Motor neuron (in vitro differentiated cells): ENCODE results near the gene ADGRG4. TPM values are rescaled to one million over a fixed set of nuclear protein-coding genes. Genes with fewer than 3 reads are reported as not detected.

Experiments used
- ATAC-seq, 8 experiments: fragments of 200-7000 bp; cut with Tn5 transposase; replicated peaks in 6 of 8; 2 replicates each; pipeline ENCODE4 v1.8.0; 2021; ENCODE audit warnings: mild to moderate bottlenecking in 8 of 8, moderate library complexity in 8 of 8
- H3K27ac ChIP-seq, 2 donors: fragments of 250-450 bp; sonication (Bioruptor Pico); 2 replicates each; pipeline ENCODE4 v1.9.0; 2021; ENCODE audit warnings: antibody characterized with exemption in 2 of 2, mild to moderate bottlenecking in 2 of 2, moderate library complexity in 1 of 2
- H3K4me1 ChIP-seq, 2 donors: fragments of 250-450 bp; sonication (Bioruptor Pico); replicated peaks in 1 of 2; 2 replicates each; pipeline ENCODE4 v1.6.1; 2021; ENCODE audit warnings: antibody characterized with exemption in 2 of 2, mild to moderate bottlenecking in 2 of 2, moderate library complexity in 1 of 2
- H3K4me3 ChIP-seq, 5 donors: fragments of 250-450 bp; sonication (Bioruptor Pico); 2 replicates each; pipeline ENCODE4 v1.9.0; 2021; ENCODE audit warnings: antibody characterized with exemption in 5 of 5, mild to moderate bottlenecking in 5 of 5, moderate library complexity in 4 of 5
- WGBS, 10 experiments: fragments of 450-650 bp; shearing (Covaris generic); methylation state at CpG; one replicate each; pipeline ENCODE4 v1.0.0; 2022; 5-methylcytosine and 5-hydroxymethylcytosine counted together
- in situ Hi-C, 9 experiments: fragments of 400-800 bp; cut with MboI; loops; one replicate each; pipeline ENCODE4 v1.15.0; 2021; ENCODE audit warnings: low sequenced_read_pairs in 9 of 9, low pct_unique_long_range_greater_than_20kb in 2 of 9; ENCODE audit not compliant: unreplicated experiment in 9 of 9
- total RNA-seq, 8 experiments: library from RNA; unstranded; fragments of 300-600 nt; gene quantifications; 2 replicates each; pipeline versions ENCODE4 v1.2.3 to v1.2.4, GENCODE V29; 2022

The ADGRG4 gene
- total RNA-seq, 8 experiments from 2014 or later = under 0.01 to 0.17 (median 0.04) TPM; not detected in 1

DNA sequence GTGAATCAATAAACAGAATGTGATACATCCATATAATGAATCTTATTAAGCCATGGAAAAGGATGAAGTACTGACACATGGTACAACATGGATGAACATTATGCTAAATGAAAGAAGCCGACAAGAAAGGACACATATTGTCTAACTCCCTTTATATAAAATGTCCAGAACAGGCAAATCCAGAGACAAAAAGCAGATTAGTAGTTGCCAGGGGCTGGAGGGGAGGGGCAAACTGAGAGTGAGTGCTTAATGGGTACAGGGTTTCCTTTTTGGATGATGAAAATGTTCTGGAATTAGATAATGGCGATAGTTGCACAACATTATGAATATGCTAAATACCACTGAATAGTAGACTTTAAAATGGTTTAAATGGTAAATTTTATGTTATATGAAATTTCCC, 17.4 kb downstream of the ADGRG4 start:
- in situ Hi-C loops = no loop called here
- H3K4me1 ChIP-seq = peaks cover 0 to 19% of the 10 kb centered on the region in 2 donors
- H3K4me3 ChIP-seq = no peak overlapping the region
- 0 to 100% (median 74%) methylated on average over 1 to 2 of the region's 2 CpGs; no CpG with 5 or more reads in 5 of the 10 experiments for WGBS, 10 experiments
- ATAC-seq = no peak
- H3K27ac ChIP-seq = no peak overlapping the region

DNA sequence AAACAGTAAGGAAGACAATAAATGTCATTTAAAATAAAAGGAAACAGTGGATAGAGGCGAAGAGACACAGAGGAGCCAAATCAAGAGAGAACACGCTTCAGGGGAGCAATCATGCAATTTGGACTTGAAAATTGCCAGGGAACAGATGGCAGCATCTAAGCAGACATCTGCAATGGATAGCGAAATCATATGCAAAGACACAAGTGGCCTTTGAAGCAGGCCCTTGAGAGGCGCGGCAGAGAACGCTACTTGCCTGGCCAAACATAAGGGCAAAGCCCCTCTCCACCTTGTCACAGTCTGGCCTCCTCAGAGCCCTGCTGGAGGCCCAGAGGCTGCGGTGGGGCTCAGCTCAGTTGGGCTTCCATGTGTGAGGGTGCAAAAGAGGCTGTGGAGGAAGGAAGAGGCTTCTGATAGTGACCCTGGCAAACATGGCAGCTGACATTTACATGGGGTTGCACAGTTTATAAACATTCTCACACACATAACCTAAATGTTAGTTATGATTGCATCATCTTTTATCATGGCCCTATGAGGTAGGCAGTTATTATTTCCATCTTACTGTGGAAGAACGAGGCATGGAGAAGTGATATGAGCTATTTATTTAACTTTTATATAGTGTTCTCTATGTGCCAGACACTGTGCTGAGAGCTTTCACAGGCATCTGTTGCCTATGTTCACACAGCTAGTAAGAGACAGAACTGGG, 18.3 kb downstream of the ADGRG4 start:
- no peak for ATAC-seq
- in situ Hi-C loops = no loop called here
- peaks cover 0 to 19% of the 10 kb centered on the region in 2 donors for H3K4me1 ChIP-seq
- no peak overlapping the region for H3K27ac ChIP-seq
- WGBS, 10 experiments = 52 to 100% (median 80%) methylated on average over 1 to 7 of the region's 8 CpGs; no CpG with 5 or more reads in 3 of the 10 experiments
- no peak overlapping the region for H3K4me3 ChIP-seq

DNA sequence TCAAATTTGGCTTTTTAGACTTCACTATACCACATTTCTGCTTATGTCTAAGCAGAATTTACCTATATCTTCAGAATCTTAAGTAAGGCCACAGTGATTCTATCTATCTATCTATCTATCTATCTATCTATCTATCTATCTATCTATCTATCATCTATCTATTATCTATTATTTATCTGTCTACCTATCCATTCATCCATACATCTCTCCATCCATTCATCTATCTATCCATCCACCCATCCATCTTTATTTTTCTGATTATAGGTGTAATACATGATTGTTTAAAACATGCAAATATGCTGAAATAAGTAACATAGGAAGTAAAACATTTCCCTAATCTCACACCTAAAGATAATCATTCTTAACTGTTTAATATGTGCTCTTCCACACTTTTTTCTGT, 18.8 kb downstream of the ADGRG4 start:
- Histone ChIP-seq H3K27ac (no peak overlapping the region), H3K4me3 (no peak overlapping the region), H3K4me1 (peaks cover 0 to 19% of the 10 kb centered on the region in 2 donors)
- in situ Hi-C loops = no loop called here
- no peak for ATAC-seq

DNA sequence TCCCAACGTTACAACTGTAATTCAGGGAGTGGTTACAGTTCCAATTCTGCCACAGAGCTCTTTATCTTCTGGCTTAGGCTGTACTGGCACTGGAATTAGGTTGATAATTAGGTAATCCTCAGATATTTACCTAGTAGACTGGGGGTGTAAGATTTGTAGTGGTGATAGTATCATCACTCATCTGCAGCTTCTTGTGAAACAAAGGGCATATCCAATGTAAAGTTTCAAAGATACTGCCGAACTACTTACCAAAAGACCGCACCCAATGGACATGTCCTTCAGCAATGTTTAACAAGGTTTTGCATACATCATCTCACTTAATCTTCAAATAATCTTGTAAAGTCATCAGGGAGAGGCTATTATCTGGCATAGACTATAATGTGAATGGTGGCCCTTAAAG, 20.8 kb downstream of the ADGRG4 start:
- WGBS, 10 experiments = 0 to 100% methylated on average over 1 of the region's 3 CpGs; no CpG with 5 or more reads in 8 of the 10 experiments
- no peak overlapping the region for H3K4me3 ChIP-seq
- no peak overlapping the region for H3K27ac ChIP-seq
- no peak for ATAC-seq
- in situ Hi-C loops = no loop called here
- H3K4me1 ChIP-seq = peaks cover 0 to 19% of the 10 kb centered on the region in 2 donors

DNA sequence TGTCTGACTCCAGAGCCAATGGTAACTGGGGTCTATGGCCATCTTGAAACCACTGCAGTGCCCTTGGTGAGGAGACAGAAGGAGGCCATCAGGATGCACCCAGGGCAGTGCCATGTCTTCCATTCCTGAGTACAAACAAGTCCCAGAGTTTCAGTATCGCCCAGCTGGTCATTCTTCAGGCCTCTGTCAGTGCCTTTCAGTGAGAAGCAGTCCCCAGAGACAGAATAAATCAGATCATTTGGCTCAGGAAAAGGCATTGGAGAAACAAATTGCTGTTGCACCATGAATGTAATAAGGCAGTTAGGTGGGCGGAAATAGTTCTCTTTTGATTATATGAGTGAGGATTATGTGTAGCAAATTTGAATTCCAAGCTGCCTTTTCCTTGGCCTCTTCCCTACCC, 21.3 kb downstream of the ADGRG4 start:
- in situ Hi-C loops = no loop called here
- WGBS, 10 experiments = 22 to 46% methylated on average over 2 of the region's 2 CpGs; no CpG with 5 or more reads in 8 of the 10 experiments
- ATAC-seq = peak in 5 of 8 experiments; percentile 57 to 88 (median 67)
- Histone ChIP-seq H3K27ac (no peak overlapping the region), H3K4me3 (no peak overlapping the region), H3K4me1 (peaks cover 0 to 19% of the 10 kb centered on the region in 2 donors)

DNA sequence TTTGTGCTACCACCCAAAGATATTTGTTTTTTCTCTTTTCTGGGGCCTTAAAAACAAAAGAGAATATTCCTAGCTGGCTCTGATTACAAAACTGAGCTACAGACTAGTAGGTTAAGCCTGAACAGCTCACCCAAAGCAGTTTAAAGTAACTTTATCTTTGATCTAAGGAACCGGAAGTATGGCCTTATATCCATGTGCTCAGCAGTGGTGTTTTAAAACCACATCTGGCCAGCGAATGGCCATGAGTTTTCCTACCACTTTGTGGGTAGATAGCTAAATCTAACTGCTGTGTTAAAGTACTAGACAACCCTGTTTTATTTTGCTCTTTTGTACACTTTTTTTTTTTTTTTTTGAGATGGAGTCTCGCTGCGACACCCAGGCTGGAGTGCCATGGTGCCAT, 24.6 kb downstream of the ADGRG4 start:
- H3K27ac ChIP-seq = no peak overlapping the region
- 0 to 33% (median 0%) methylated on average over 1 to 2 of the region's 4 CpGs; no CpG with 5 or more reads in 7 of the 10 experiments for WGBS, 10 experiments
- H3K4me3 ChIP-seq = no peak overlapping the region
- ATAC-seq = no peak
- in situ Hi-C loops = no loop called here
- H3K4me1 ChIP-seq = peaks cover 0 to 19% of the 10 kb centered on the region in 2 donors

DNA sequence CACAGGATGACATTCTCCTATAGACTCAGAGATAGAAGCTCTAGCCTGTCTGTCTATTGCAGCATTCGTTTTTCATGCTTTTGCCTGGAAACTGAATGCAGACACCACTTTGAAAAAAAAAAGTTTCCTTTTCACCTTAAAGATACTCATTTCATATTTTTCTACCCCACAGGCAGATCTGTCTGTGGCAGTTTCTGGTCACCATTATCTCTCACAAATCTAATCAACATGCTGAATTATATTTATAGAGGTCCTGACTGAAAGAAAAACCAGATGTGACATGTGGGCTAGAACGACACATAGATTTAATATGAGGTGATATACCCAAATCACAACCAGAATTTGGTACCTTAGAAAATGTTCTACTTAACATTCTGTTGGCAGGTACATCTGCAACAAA, 28.2 kb downstream of the ADGRG4 start:
- no peak for ATAC-seq
- H3K4me3 ChIP-seq = no peak overlapping the region
- in situ Hi-C loops = no loop called here
- no peaks in the 10 kb centered on the region for H3K4me1 ChIP-seq
- WGBS, 10 experiments = 0 to 83% (median 11%) methylated on average over 1 to 2 of the region's 2 CpGs; no CpG with 5 or more reads in 4 of the 10 experiments
- H3K27ac ChIP-seq = no peak overlapping the region

DNA sequence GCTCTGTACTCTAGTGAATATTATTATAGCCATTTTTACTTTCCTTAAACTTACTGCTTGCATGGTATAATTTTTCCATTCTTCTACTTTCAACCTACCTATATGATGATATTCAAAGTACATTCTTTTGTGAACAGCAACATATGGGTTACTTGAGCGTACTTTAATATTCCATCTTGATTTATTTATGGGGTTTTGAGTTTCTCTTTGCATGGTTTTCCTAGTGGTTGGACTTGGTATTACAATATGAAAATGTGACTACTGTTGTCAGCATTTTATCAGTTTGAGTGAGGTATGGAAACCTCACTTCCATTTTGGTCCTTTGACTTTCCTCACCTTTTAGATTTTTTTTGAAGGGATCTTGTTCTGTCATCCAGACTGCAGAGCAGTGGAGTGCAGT, 35.9 kb downstream of the ADGRG4 start:
- ATAC-seq = no peak
- no peak overlapping the region for H3K27ac ChIP-seq
- WGBS, 10 experiments = 11 to 100% (median 80%) methylated on average over 1 of the region's 1 CpG; no CpG with 5 or more reads in 7 of the 10 experiments
- no peak overlapping the region for H3K4me3 ChIP-seq
- in situ Hi-C loops = no loop called here
- no peaks in the 10 kb centered on the region for H3K4me1 ChIP-seq

DNA sequence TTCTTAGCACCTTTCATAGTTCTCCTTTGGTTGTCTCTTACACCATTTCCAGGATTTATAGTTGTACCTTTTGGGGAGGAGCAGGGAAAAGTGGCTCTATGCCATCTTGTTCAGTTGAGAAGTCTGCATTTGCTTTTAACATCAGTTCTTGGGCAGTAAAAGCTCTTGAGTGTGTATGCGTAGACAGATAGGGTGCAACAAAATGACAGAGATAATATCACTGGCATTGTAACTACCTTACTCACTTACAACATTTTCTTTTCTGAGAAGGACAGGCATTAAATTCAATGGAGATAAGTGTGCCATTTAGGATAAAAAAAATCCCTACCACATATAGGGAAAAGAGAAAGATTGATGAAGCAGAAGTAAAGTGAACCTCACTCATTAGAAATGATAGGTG, 38.9 kb downstream of the ADGRG4 start:
- WGBS, 10 experiments = 43 to 100% (median 75%) methylated on average over 1 of the region's 1 CpG; no CpG with 5 or more reads in 6 of the 10 experiments

DNA sequence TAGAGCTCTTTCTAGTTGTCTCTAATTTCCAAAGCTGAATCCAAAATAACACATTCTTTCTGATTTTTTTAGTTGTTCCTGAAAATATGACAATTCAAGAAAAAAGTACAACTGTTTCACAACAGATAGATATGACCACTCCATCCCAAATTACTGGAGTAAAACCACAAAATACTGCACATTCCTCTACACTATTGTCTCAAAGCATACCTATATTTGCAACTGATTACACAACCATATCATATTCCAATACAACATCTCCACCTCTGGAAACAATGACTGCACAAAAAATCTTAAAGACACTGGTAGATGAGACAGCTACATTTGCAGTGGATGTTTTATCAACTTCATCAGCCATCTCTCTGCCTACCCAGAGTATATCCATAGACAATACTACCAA, 43.6 kb downstream of the ADGRG4 start:
- ATAC-seq = no peak
- Histone ChIP-seq H3K4me3 (no peak overlapping the region), H3K4me1 (no peaks in the 10 kb centered on the region), H3K27ac (no peak overlapping the region)
- in situ Hi-C loops = no loop called here

More for the DNA sequence above, 38.9 kb downstream of the ADGRG4 start:
- no peak for ATAC-seq
- in situ Hi-C loops = no loop called here
- Histone ChIP-seq H3K4me1 (no peaks in the 10 kb centered on the region), H3K4me3 (no peak overlapping the region), H3K27ac (no peak overlapping the region)

DNA sequence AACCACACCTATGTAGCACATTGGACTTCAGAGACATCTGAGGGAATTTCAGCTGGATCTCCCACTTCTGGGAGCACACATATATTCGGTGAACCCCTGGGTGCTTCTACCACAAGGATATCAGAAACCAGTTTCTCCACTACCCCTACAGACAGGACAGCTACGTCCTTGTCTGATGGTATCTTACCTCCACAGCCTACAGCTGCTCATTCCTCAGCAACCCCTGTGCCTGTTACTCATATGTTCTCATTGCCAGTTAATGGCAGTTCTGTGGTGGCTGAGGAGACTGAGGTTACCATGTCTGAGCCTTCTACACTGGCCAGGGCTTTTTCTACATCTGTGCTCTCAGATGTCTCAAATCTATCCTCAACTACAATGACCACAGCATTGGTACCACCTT, 45.7 kb downstream of the ADGRG4 start:
- in situ Hi-C loops = no loop called here
- H3K27ac ChIP-seq = no peak overlapping the region
- H3K4me1 ChIP-seq = no peaks in the 10 kb centered on the region
- no peak for ATAC-seq
- WGBS, 10 experiments = no CpG with 5 or more reads among the region's 2 CpGs
- no peak overlapping the region for H3K4me3 ChIP-seq

DNA sequence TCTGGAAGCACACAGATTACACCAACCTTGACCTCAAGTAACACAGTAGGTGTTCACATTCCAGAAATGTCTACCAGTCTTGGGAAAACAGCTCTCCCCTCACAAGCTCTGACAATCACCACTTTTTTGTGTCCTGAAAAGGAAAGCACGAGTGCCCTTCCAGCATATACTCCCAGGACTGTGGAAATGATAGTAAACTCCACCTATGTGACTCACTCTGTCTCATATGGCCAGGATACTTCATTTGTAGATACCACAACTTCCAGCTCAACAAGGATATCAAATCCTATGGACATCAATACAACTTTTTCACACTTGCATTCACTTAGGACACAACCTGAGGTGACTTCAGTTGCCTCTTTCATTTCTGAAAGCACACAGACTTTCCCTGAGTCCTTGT, 46.9 kb downstream of the ADGRG4 start:
- no peak overlapping the region for H3K4me3 ChIP-seq
- peak in 1 of 8 experiments; percentile 33 for ATAC-seq
- 40% methylated on average over 1 of the region's 1 CpG; no CpG with 5 or more reads in 9 of the 10 experiments for WGBS, 10 experiments
- no peak overlapping the region for H3K27ac ChIP-seq
- no peaks in the 10 kb centered on the region for H3K4me1 ChIP-seq
- in situ Hi-C loops = no loop called here

DNA sequence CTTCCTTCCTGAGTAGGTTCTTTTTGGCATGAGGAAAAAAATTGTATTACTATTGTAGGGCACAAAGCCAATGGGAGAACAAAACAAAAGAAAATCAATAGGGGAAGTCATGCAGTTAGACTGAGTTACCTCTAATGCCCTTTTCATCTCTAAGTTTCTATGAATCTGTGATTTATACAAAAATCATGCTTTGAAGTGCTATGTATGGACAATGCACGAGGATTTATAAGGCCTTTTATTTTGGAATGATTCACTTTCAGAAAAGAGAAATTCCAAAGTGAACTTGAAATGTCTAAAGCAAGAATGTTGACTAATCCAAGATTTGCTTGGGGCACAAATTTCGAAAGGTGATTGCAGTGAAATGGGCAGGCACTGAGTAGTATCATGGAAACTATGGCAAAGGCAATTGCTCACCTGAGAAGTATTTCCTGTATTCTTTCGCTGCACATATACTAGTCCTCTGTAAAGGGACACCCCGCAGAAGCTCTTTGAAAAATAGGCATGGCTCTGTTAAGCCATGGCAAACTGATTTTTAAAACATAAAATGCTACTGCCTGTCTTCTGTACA, 52.8 kb downstream of the ADGRG4 start:
- no peak for ATAC-seq
- WGBS, 10 experiments = 13 to 65% (median 50%) methylated on average over 1 to 4 of the region's 4 CpGs; no CpG with 5 or more reads in 5 of the 10 experiments
- no peaks in the 10 kb centered on the region for H3K4me1 ChIP-seq
- in situ Hi-C loops = no loop called here
- no peak overlapping the region for H3K27ac ChIP-seq
- H3K4me3 ChIP-seq = no peak overlapping the region

DNA sequence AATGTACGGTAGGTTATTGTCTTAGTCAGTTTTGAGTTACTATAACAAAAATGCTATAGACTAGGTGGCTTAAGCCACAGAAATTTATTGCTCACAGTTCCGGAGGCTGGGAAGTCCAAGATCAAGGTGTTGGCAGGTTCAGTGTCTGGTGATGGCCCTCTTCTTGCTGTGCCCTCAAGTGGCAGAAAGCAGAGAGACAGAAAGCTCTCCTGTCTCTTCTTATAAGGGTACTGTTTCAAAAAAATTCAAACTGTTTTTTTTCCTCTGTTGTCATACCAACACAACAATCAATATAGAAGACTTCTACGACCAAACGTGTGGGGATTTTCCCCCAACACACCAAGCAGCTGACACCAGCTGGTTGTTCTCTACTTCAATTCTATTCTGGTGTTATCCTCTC, 53.4 kb downstream of the ADGRG4 start:
- no peak overlapping the region for H3K27ac ChIP-seq
- no peak for ATAC-seq
- no peak overlapping the region for H3K4me3 ChIP-seq
- in situ Hi-C loops = no loop called here
- no peaks in the 10 kb centered on the region for H3K4me1 ChIP-seq
- 0 to 100% (median 80%) methylated on average over 1 to 3 of the region's 4 CpGs; no CpG with 5 or more reads in 3 of the 10 experiments for WGBS, 10 experiments
